WTC11 (cell line): ENCODE data around the gene RNGTT. TPM values are rescaled to one million over a fixed set of nuclear protein-coding genes. Genes with fewer than 3 reads are reported as not detected.

ENCODE experiments used
- ATAC-seq: fragments of 200-7000 bp; cut with Tn5 transposase; 2 replicates; pipeline ENCODE4 v1.10.0; 2021; ENCODE audit warnings: mild to moderate bottlenecking, moderate library complexity
- CTCF ChIA-PET: fragments of 300-600 bp; sonication (Branson Sonifier 250); formaldehyde crosslinking; loops from one replicate; lab custom pipeline; 2021; ENCODE audit warnings: antibody characterized with exemption; lab: Charles Lee
- POLR2A ChIA-PET: fragments of 350-600 bp; sonication (Branson Sonifier 250); formaldehyde crosslinking; loops from one replicate; lab custom pipeline; 2021; ENCODE audit warnings: antibody characterized with exemption; lab: Charles Lee
- DNase-seq: peaks from one replicate; pipeline ENCODE4 v3.0.0; 2021; ENCODE audit warnings: low spot score
- H3K27ac Mint-ChIP-seq: 2 replicates; pipeline ENCODE4 v1.8.0; 2021; ENCODE audit warnings: mixed read lengths
- H3K27me3 Mint-ChIP-seq: 2 replicates; pipeline ENCODE4 v1.8.0; 2021; ENCODE audit warnings: low read depth, mild to moderate bottlenecking, moderate library complexity, mixed read lengths
- H3K36me3 Mint-ChIP-seq: 2 replicates; pipeline ENCODE4 v1.8.0; 2021; ENCODE audit warnings: mixed read lengths
- H3K4me1 Mint-ChIP-seq: 2 replicates; pipeline ENCODE4 v1.8.0; 2022; ENCODE audit warnings: mixed read lengths
- H3K4me3 Mint-ChIP-seq: 2 replicates; pipeline ENCODE4 v1.8.0; 2021; ENCODE audit warnings: mild to moderate bottlenecking, moderate library complexity, mixed read lengths
- H3K9me3 Mint-ChIP-seq: 2 replicates; pipeline ENCODE4 v1.8.0; 2021; ENCODE audit warnings: mixed read lengths
- CREM ChIP-seq: sonication (generic); formaldehyde crosslinking; IDR thresholded peaks from 2 replicates; pipeline ENCODE4 v1.8.1; 2022; ENCODE audit warnings: mild to moderate bottlenecking, missing genetic modification reagents, moderate library complexity
- FOXK1 ChIP-seq: sonication (generic); formaldehyde crosslinking; IDR thresholded peaks from 2 replicates; pipeline ENCODE4 v1.8.0; 2022; ENCODE audit warnings: mild to moderate bottlenecking, moderate library complexity, missing genetic modification reagents
- FOXP1 ChIP-seq: sonication (generic); formaldehyde crosslinking; IDR thresholded peaks from 2 replicates; pipeline ENCODE4 v1.8.0; 2022; ENCODE audit warnings: missing genetic modification reagents, mild to moderate bottlenecking, moderate library complexity, borderline replicate concordance
- GABPB1 ChIP-seq: sonication (generic); formaldehyde crosslinking; IDR thresholded peaks from 2 replicates; pipeline ENCODE4 v1.8.1; 2023; ENCODE audit warnings: mild to moderate bottlenecking, missing genetic modification reagents
- IRF2 ChIP-seq: sonication (generic); formaldehyde crosslinking; IDR thresholded peaks from 2 replicates; pipeline ENCODE4 v1.8.0; 2022; ENCODE audit warnings: low read depth, missing genetic modification reagents, borderline replicate concordance
- NFE2L1 ChIP-seq: sonication (generic); formaldehyde crosslinking; IDR thresholded peaks from 2 replicates; pipeline ENCODE4 v1.8.1; 2023; ENCODE audit warnings: missing genetic modification reagents
- RORB ChIP-seq: fragments of 250-450 bp; sonication (Bioruptor Pico); IDR thresholded peaks from 2 replicates; pipeline ENCODE4 v1.9.0; 2021; ENCODE audit warnings: mild to moderate bottlenecking
- SMAD3 ChIP-seq: sonication (generic); formaldehyde crosslinking; IDR thresholded peaks from 2 replicates; pipeline ENCODE4 v1.8.0; 2022; ENCODE audit warnings: missing genetic modification reagents, mild to moderate bottlenecking, borderline replicate concordance
- SP1 ChIP-seq: sonication (generic); formaldehyde crosslinking; conservative IDR thresholded peaks from 2 replicates; pipeline ENCODE4 v1.8.1; 2022; ENCODE audit warnings: missing genetic modification reagents
- ZNF317 ChIP-seq: sonication (generic); formaldehyde crosslinking; IDR thresholded peaks from 2 replicates; pipeline ENCODE4 v1.8.1; 2023; ENCODE audit warnings: low read depth, mild to moderate bottlenecking, moderate library complexity, missing genetic modification reagents, borderline replicate concordance
- ZNF396 ChIP-seq: fragments of 250-450 bp; sonication (Bioruptor Pico); IDR thresholded peaks from 2 replicates; pipeline ENCODE4 v1.8.0; 2021; ENCODE audit warnings: mild to moderate bottlenecking, moderate library complexity, borderline replicate concordance
- ZNF423 ChIP-seq: fragments of 250-450 bp; sonication (Bioruptor Pico); IDR thresholded peaks from 2 replicates; pipeline ENCODE4 v2.1.2; 2022; ENCODE audit warnings: mild to moderate bottlenecking, moderate library complexity
- ZNF671 ChIP-seq: fragments of 250-450 bp; sonication (Bioruptor Pico); IDR thresholded peaks from 2 replicates; pipeline ENCODE4 v1.8.0; 2021; ENCODE audit warnings: mild to moderate bottlenecking
- total RNA-seq: library from RNA; stranded (reverse); gene quantifications from 3 replicates; pipeline ENCODE4 v1.2.3, GENCODE V29; 2021
- TF ChIP-seq, protein P1 (sequence below): sonication (generic); formaldehyde crosslinking; IDR thresholded peaks from 2 replicates; pipeline ENCODE4 v1.8.0; 2022; ENCODE audit warnings: mild to moderate bottlenecking, missing genetic modification reagents
- TF ChIP-seq, protein P2 (sequence below): sonication (generic); formaldehyde crosslinking; conservative IDR thresholded peaks from 2 replicates; pipeline ENCODE4 v1.8.1; 2022; ENCODE audit warnings: mild to moderate bottlenecking, missing genetic modification reagents
- TF ChIP-seq, protein P3 (sequence below): fragments of 250-450 bp; sonication (Bioruptor Pico); IDR thresholded peaks from 2 replicates; pipeline ENCODE4 v1.9.0; 2021; ENCODE audit warnings: mild to moderate bottlenecking, borderline replicate concordance
- TF ChIP-seq, protein P4 (sequence below): sonication (generic); formaldehyde crosslinking; IDR thresholded peaks from 2 replicates; pipeline ENCODE4 v1.8.0; 2022; ENCODE audit warnings: mild to moderate bottlenecking, missing genetic modification reagents
- TF ChIP-seq, protein P5 (sequence below): sonication (generic); formaldehyde crosslinking; IDR thresholded peaks from 2 replicates; pipeline ENCODE4 v1.8.0; 2022; ENCODE audit warnings: mild to moderate bottlenecking, missing genetic modification reagents
- TF ChIP-seq, protein P6 (sequence below): fragments of 250-450 bp; sonication (Bioruptor Pico); IDR thresholded peaks from 2 replicates; pipeline ENCODE4 v1.8.0; 2021; ENCODE audit warnings: mild to moderate bottlenecking
- TF ChIP-seq, protein P7 (sequence below): fragments of 250-450 bp; sonication (Bioruptor Pico); IDR thresholded peaks from 2 replicates; pipeline ENCODE4 v2.1.2; 2022; ENCODE audit warnings: mild to moderate bottlenecking, moderate library complexity

Gene RNGTT
- total RNA-seq, 1 experiment from 2014 or later, result 20.4 TPM

DNA sequence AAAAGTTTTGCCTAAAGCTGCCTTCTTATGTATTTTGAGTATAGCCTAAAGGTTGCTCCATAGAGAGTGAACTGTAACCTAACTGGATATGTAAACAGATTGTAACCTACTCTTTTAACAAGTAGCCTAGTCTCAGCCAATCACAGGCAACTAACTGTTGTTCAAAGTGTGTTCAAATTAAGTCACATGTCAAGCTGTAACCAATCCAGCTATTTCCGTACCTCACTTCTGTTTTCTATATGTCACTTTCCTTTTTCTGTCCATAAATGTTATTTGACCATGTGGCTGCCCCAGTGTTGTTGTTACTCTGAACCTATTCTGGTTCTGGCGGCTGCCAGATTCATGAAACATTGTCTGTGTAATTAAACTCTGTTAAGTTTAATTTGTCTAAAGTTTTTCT, 47.4 kb upstream of the RNGTT start:
- peaks cover 35% of the 10 kb centered on the region for H3K4me1 Mint-ChIP-seq

DNA sequence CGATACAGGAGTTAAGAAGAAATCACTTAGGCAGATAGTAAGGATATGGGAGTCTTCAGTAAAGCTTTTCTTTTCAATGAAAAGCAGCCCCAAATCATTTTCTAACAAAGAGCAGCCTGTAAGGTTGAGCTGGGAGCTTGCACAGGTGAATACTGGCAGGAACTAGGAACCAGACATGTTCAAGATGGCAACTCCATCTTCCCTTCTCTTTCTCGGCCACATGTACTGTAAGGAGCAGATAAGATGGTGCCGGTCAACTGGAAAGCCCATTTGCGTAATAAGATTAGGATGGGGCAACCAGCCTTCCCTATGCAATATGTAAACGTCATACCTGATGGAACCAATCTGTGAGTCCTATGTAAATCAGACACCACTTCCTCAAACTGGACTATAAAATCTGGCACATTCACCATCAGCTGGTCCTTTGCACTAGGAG, 46.2 kb upstream of the RNGTT start:
- Mint-ChIP-seq H3K4me1 (peaks cover 30% of the 10 kb centered on the region), H3K4me3 (no peak overlapping the region), H3K9me3 (no peaks in the 10 kb centered on the region), H3K27me3 (no peaks in the 10 kb centered on the region), H3K27ac (no peak overlapping the region), H3K36me3 (no peaks in the 10 kb centered on the region)
- ATAC-seq, result no peak
- ChIA-PET CTCF (no interaction called here), POLR2A (no interaction called here)
- no peak for DNase-seq
- TF ChIP-seq SMAD3 (no peak), SP1 (CRISPR knock-in tag) (no peak), ZNF317 (CRISPR knock-in tag) (no peak)
- TF ChIP-seq, protein P1, sequence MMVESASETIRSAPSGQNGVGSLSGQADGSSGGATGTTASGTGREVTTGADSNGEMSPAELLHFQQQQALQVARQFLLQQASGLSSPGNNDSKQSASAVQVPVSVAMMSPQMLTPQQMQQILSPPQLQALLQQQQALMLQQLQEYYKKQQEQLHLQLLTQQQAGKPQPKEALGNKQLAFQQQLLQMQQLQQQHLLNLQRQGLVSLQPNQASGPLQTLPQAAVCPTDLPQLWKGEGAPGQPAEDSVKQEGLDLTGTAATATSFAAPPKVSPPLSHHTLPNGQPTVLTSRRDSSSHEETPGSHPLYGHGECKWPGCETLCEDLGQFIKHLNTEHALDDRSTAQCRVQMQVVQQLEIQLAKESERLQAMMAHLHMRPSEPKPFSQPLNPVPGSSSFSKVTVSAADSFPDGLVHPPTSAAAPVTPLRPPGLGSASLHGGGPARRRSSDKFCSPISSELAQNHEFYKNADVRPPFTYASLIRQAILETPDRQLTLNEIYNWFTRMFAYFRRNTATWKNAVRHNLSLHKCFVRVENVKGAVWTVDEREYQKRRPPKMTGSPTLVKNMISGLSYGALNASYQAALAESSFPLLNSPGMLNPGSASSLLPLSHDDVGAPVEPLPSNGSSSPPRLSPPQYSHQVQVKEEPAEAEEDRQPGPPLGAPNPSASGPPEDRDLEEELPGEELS (CRISPR knock-in tag), result no peak

More for the DNA sequence above, 47.4 kb upstream of the RNGTT start:
- Mint-ChIP-seq H3K9me3 (peaks cover 2% of the 10 kb centered on the region), H3K27ac (no peak overlapping the region), H3K27me3 (no peaks in the 10 kb centered on the region), H3K36me3 (no peaks in the 10 kb centered on the region), H3K4me3 (no peak overlapping the region)
- CTCF ChIA-PET, result interaction anchor here (0.5 kb wide), 1 partner anchor 68 kb away, joined by 3 read pairs; no protein-coding TSS in a partner anchor
- POLR2A ChIA-PET, result no interaction called here
- TF ChIP-seq FOXK1 (CRISPR knock-in tag) (no peak), GABPB1 (no peak)
- DNase-seq, result no peak
- ATAC-seq, result no peak

DNA sequence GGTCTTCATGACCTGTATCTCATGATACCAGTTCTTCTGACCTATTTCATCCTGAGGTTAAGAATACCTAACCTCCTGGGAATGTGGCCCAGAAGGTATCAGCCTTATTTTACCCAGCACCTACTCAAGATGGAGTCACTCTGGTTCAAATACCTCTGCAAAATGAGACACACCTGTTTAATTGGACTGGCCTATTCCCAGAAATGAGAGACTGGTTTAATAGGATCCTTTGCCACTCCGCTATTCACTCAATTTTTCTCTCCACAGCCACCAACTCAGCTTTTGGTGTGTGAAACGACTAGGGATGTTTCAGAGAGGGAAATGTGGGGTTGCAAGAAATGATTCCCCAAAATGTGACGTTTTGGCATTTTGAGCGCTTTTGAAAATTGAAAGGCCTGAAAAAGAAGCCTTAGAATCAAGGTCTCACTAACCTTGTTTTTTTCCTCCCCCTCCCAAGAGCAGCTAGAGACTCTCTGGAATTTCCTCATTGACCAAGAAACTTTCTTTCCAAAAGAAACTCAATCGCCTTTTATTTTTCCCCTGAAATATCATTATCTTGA, 45.5 kb upstream of the RNGTT start:
- Mint-ChIP-seq H3K36me3 (no peaks in the 10 kb centered on the region), H3K4me1 (peaks cover 29% of the 10 kb centered on the region), H3K9me3 (no peaks in the 10 kb centered on the region), H3K4me3 (no peak overlapping the region), H3K27me3 (no peaks in the 10 kb centered on the region), H3K27ac (no peak overlapping the region)
- ATAC-seq (no peak), DNase-seq (no peak)
- ChIA-PET CTCF (no interaction called here), POLR2A (no interaction called here)
- TF ChIP-seq ZNF396 (CRISPR knock-in tag), result 0 out of 2 replicates have a peak, but pooled peaks have one; percentile 43
- TF ChIP-seq ZNF671 (CRISPR knock-in tag), result no peak
- no peak for TF ChIP-seq CREM
- TF ChIP-seq NFE2L1 (CRISPR knock-in tag), result no peak
- TF ChIP-seq, protein P2, sequence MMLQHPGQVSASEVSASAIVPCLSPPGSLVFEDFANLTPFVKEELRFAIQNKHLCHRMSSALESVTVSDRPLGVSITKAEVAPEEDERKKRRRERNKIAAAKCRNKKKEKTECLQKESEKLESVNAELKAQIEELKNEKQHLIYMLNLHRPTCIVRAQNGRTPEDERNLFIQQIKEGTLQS, result no peak
- no peak for TF ChIP-seq IRF2 (CRISPR knock-in tag)
- TF ChIP-seq, protein P3, sequence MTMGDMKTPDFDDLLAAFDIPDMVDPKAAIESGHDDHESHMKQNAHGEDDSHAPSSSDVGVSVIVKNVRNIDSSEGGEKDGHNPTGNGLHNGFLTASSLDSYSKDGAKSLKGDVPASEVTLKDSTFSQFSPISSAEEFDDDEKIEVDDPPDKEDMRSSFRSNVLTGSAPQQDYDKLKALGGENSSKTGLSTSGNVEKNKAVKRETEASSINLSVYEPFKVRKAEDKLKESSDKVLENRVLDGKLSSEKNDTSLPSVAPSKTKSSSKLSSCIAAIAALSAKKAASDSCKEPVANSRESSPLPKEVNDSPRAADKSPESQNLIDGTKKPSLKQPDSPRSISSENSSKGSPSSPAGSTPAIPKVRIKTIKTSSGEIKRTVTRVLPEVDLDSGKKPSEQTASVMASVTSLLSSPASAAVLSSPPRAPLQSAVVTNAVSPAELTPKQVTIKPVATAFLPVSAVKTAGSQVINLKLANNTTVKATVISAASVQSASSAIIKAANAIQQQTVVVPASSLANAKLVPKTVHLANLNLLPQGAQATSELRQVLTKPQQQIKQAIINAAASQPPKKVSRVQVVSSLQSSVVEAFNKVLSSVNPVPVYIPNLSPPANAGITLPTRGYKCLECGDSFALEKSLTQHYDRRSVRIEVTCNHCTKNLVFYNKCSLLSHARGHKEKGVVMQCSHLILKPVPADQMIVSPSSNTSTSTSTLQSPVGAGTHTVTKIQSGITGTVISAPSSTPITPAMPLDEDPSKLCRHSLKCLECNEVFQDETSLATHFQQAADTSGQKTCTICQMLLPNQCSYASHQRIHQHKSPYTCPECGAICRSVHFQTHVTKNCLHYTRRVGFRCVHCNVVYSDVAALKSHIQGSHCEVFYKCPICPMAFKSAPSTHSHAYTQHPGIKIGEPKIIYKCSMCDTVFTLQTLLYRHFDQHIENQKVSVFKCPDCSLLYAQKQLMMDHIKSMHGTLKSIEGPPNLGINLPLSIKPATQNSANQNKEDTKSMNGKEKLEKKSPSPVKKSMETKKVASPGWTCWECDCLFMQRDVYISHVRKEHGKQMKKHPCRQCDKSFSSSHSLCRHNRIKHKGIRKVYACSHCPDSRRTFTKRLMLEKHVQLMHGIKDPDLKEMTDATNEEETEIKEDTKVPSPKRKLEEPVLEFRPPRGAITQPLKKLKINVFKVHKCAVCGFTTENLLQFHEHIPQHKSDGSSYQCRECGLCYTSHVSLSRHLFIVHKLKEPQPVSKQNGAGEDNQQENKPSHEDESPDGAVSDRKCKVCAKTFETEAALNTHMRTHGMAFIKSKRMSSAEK (CRISPR knock-in tag), result 0 out of 2 replicates have a peak, but pooled peaks have one; percentile 31
- TF ChIP-seq RORB, result no peak
- TF ChIP-seq, protein P4, sequence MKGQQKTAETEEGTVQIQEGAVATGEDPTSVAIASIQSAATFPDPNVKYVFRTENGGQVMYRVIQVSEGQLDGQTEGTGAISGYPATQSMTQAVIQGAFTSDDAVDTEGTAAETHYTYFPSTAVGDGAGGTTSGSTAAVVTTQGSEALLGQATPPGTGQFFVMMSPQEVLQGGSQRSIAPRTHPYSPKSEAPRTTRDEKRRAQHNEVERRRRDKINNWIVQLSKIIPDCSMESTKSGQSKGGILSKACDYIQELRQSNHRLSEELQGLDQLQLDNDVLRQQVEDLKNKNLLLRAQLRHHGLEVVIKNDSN (CRISPR knock-in tag), result no peak
- peak; percentile 38; the same call in 1 of the 2 replicates for TF ChIP-seq ZNF423
- TF ChIP-seq FOXP1 (CRISPR knock-in tag), result no peak
- TF ChIP-seq, protein P5, sequence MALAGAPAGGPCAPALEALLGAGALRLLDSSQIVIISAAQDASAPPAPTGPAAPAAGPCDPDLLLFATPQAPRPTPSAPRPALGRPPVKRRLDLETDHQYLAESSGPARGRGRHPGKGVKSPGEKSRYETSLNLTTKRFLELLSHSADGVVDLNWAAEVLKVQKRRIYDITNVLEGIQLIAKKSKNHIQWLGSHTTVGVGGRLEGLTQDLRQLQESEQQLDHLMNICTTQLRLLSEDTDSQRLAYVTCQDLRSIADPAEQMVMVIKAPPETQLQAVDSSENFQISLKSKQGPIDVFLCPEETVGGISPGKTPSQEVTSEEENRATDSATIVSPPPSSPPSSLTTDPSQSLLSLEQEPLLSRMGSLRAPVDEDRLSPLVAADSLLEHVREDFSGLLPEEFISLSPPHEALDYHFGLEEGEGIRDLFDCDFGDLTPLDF, result no peak
- TF ChIP-seq, protein P6, sequence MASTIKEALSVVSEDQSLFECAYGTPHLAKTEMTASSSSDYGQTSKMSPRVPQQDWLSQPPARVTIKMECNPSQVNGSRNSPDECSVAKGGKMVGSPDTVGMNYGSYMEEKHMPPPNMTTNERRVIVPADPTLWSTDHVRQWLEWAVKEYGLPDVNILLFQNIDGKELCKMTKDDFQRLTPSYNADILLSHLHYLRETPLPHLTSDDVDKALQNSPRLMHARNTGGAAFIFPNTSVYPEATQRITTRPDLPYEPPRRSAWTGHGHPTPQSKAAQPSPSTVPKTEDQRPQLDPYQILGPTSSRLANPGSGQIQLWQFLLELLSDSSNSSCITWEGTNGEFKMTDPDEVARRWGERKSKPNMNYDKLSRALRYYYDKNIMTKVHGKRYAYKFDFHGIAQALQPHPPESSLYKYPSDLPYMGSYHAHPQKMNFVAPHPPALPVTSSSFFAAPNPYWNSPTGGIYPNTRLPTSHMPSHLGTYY, result no peak
- TF ChIP-seq, protein P7, sequence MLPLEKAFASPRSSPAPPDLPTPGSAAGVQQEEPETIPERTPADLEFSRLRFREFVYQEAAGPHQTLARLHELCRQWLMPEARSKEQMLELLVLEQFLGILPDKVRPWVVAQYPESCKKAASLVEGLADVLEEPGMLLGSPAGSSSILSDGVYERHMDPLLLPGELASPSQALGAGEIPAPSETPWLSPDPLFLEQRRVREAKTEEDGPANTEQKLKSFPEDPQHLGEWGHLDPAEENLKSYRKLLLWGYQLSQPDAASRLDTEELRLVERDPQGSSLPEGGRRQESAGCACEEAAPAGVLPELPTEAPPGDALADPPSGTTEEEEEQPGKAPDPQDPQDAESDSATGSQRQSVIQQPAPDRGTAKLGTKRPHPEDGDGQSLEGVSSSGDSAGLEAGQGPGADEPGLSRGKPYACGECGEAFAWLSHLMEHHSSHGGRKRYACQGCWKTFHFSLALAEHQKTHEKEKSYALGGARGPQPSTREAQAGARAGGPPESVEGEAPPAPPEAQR (CRISPR knock-in tag), result peak; percentile 63; the same call in 1 of the 2 replicates
